Stimulated activated CD4-positive, alpha-beta T cell treated with anti-CD3 and anti-CD28 coated beads, Interleukin-15, amount 100 ng/mL, for 24 hours (primary cell): ENCODE results near the gene PRF1.
"Not testable (repeated sequence)": the region's sequence is repeated elsewhere in the genome, so short reads cannot be mapped to it uniquely, and the experiment has no call there.

ENCODE experiments used
- DNase-seq: peaks from one replicate; pipeline ENCODE4 v3.0.0-alpha.2; 2020

Gene PRF1

GRCh38 chr10:70616761-70617160, 14.2 kb upstream of the PRF1 start:
- DNase-seq = no peak

- DNase-seq = no peak
These were observed 13.4 kb upstream of the PRF1 start for GRCh38 chr10:70615784-70616522.

DNA sequence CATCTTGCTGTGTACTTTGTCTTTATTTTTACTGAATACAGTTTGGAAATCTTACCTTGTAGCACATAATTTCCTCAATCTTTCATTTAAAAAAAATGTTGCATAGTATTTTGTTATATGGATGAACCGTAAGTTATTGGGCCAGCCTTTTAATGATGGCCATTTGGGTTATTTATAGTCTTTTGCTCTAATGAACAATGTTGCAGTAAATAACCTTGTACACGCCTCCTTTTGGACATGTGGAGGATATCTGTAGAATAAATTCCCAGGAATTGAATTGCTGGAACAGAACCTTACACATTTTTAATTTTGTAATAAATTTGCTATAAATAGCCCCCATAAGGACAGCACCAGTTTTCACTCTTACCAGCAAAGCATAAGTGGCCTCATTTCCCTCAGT, 12.7 kb upstream of the PRF1 start:
- DNase-seq = no peak

DNA sequence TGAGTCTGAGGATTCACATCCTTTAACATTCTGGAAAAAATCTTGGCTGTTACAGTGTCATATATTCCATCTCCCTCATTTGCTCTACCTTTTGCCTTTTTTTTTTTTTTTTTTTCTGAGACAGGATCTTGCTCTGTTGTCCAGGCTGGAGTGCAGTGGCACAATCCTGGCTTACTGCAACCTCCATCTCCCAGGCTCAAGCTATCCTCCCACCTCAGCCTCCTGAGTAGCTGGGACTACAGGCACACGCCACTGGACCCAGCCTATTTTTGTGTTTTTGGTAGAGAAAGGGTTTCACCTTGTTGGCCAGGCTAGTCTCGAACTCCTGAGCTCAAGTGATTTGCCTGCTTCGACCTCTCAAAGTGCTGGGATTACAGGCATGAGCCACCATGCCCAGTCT, 11.8 kb upstream of the PRF1 start:
- not testable (repeated sequence) for DNase-seq

GRCh38 chr10:70613941-70614340, 11.4 kb upstream of the PRF1 start:
- DNase-seq = no peak

DNA sequence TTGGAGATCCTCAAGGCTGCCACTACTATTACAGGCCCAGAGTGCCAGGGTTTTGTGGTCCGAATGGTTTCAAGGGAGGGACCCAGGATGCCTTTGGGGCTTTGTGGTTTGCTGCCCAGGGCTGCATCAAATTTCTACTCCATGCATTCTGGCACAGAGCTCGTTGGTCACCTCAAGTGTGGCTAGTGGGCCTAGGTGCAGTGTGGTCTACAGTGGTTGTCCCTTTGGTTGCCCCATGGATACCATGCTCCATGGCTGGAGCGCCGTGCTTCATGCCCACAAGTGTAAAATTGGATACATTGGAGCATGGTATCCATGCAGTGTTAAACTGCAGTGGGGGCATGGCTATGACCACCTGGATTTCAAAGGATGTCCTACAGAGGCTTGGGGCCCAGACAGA, 5.4 kb upstream of the PRF1 start:
- no peak for DNase-seq

DNA sequence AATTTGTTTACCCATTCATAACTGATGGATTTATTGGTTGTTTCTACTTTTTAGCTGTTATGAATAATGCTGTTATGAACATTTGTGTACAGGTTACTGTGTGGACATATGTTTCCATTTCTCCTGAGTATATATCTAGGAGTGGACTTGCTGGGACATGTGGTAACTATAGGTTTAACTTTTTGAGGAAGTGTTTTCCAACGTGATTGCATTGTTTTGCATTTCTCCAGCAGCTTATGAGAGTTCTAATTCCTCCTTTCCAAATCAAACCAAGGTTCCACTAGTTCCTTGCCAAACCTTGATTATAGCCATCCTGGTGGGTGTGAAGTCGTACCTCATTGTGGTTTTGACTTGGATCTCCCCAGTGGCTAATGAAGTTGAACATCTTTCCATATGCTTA, 2.6 kb upstream of the PRF1 start:
- no peak for DNase-seq

DNA sequence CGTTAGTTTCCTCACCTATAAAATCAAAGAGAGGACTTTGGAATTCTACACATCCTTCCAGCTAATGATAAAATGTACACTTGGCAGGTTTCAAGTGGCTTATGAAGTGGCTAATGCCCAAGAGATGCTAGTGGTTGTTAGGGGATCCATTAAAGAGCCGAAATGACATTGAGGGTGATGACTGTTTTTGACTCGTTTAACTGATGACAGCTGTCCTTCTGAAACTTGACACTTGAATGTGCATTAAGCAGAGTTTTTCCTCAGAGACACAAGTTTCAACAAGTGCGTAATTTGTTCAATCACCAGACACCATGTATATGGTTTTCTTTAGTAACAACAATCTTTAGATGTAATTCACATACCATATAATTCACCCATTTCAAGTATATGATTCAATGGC, 1.6 kb upstream of the PRF1 start:
- DNase-seq = no peak

GRCh38 chr10:70603449-70603801, 884 bp upstream of the PRF1 start:
- no peak for DNase-seq

GRCh38 chr10:70601746-70602145, 795 bp downstream of the PRF1 start:
- no peak for DNase-seq

DNA sequence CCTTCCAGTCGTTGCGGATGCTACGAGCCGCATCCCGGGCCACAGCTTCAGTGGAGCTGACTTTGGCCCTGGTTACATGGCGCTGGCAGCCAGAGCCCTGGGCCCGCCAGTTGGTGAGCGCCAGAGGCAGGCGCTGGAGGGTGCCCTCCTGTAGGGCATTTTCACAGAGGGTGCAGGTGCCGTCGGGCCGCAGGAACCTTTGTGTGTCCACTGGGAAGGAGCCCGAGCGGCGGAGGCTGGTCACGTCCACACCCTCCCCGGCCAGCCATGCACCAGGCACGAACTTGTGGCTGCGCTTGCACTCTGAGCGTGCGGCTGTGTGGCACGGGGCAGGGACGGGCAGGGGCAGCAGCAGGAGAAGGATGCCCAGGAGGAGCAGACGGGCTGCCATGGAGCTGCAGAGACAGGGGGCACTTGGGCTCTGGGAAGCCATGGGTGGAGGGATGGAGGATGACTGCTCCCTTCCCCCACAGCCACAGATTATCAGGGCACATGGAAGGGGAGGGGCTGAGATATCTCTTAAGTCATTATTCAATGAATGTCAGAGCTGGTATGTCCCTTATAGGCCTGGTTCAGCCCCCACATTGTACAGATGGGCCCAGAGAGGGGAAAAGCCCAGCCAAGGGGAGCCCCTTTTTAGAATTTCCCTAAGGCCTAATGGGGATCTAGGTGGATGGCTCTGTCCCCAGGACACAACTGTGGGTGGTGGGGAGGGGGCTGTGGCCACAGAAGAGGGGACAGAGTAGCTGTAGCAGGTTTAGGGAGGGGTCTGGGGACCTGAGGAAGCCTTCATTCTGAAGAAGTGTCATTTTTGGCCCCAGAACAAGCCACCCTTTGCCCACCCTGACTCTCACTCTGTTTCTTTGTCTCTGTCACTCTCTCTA, 1.8 kb downstream of the PRF1 start:
- no peak for DNase-seq

- no peak for DNase-seq
These were observed 2.8 kb downstream of the PRF1 start for GRCh38 chr10:70599791-70600190.

- DNase-seq = no peak
These were observed 3.2 kb downstream of the PRF1 start for GRCh38 chr10:70599319-70599718.

GRCh38 chr10:70598857-70599295, 3.7 kb downstream of the PRF1 start:
- DNase-seq = no peak

- no peak for DNase-seq
These were observed 4.4 kb downstream of the PRF1 start for GRCh38 chr10:70597856-70598815.

GRCh38 chr10:70596860-70597809, 5.4 kb downstream of the PRF1 start:
- no peak for DNase-seq

DNA sequence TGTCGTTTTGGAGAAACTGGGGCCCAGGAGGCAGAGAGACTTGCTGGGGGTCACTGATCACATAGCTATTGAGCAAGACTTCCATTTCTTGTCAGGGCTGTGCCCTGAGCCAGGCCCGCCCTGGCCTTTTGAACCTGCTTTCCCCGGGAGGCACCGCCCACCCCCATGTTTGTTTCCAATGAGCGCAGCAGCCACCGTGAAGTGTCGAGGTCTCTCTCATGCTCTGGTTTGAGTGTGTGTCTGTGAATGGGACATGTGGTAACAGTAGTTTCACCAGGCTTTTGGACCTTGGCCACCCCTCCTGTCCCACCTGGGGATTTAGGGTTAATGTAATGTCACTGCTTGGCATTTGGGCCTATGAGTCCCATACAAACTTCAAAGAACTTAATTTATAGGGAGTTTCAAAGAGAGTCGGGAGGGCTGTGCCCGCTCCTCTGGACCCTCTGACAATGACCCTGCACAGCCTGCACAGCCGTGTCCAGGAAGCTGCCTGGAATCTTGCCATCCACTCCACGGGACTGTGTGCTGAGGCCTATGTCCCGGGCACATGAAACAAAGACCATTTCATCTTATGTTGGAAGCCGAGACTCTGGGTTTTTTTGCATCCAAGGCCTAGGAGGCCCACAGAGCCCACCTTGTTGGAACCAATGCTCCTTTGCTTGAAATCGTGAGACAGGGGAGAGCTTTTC, 6.3 kb downstream of the PRF1 start:
- DNase-seq = no peak

DNA sequence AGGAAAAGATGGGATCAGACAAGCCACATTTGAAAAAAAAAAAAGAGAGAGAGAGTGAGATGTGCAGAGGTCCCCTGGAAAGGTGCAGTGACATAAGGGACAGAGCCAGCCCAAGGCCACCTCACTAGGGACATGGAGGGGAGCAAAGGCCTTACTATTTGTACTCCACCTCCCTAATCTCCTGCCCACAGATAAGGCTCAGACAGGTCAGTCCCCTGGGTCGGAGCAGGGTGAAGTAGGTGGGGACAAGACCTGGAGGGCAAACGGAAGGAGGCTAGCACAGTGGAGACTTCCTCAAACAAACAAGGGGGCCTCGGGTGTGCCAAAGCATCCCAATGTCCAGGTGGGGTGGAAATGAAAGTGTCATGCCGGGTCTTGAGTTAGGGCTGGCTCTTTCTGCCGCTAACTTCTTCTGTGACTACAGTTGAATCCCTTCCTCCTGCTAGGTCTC, 7.0 kb downstream of the PRF1 start:
- DNase-seq = no peak

- DNase-seq = no peak
These were observed 8.4 kb downstream of the PRF1 start for GRCh38 chr10:70594161-70594560.

GRCh38 chr10:70593513-70593890, 9.0 kb downstream of the PRF1 start:
- no peak for DNase-seq
